Esophagus squamous epithelium (tissue), 5 donors: ENCODE results near the gene KRT2. TPM values are rescaled to one million over a fixed set of nuclear protein-coding genes. Genes with fewer than 3 reads are reported as not detected.

ENCODE experiments used
- DNase-seq: peaks from one replicate; lab custom pipeline; 2025; lab: John Stamatoyannopoulos, UW
- H3K27ac ChIP-seq, 4 donors: fragments of 200-600 bp; sonication (generic); one replicate each; pipeline ENCODE4 v1.5.1; 2016 to 2019; ENCODE audit warnings: mild to moderate bottlenecking in 1 of 4
- H3K27me3 ChIP-seq, 4 donors: fragments of 200-600 bp; sonication (generic); 1 replicate in 3 of 4; 2 replicates in 1 of 4; pipeline versions ENCODE4 v1.5.1 to v1.6.0; 2017 to 2021; ENCODE audit warnings: antibody characterized with exemption in 1 of 4
- H3K36me3 ChIP-seq, 3 donors: fragments of 200-600 bp; sonication (generic); one replicate each; pipeline ENCODE4 v1.5.1; 2016 to 2019
- H3K4me1 ChIP-seq, 3 donors: fragments of 200-600 bp; sonication (generic); one replicate each; pipeline ENCODE4 v1.5.1; 2017 to 2019
- H3K4me3 ChIP-seq, 4 donors: fragments of 200-600 bp; sonication (generic); 1 replicate in 3 of 4; 2 replicates in 1 of 4; pipeline ENCODE4 v1.5.1; 2016 to 2019; ENCODE audit warnings: mild to moderate bottlenecking in 2 of 4, moderate library complexity in 1 of 4
- H3K9me3 ChIP-seq, 3 donors: fragments of 200-600 bp; sonication (generic); one replicate each; pipeline ENCODE4 v1.5.1; 2016 to 2019
- CTCF ChIP-seq, 6 experiments: fragments of 450-650 bp in 4 of 6; fragments of 200-600 bp in 2 of 6; sonication (generic) in 2 of 6; IDR thresholded peaks; one replicate each; pipeline ENCODE4 v1.5.1; 2016 to 2019; ENCODE audit warnings: antibody characterized with exemption in 6 of 6, mild to moderate bottlenecking in 4 of 6, moderate library complexity in 4 of 6
- POLR2A ChIP-seq, 4 donors: fragments of 450-650 bp; IDR thresholded peaks; one replicate each; pipeline ENCODE4 v1.6.1; 2017; ENCODE audit warnings: antibody characterized with exemption in 4 of 4, mild to moderate bottlenecking in 4 of 4, moderate library complexity in 3 of 4
- WGBS, 2 donors: methylation state at CpG; one replicate each; pipeline ENCODE4 v1.1.5; 2018; 5-methylcytosine and 5-hydroxymethylcytosine counted together
- intact Hi-C: fragments of 100-400 bp; cut with DNase I; formaldehyde crosslinking; loops from one replicate; pipeline ENCODE4 v1.15.0; 2022
- total RNA-seq, 4 donors: library from RNA; depleted of rRNA; stranded (reverse); fragments of >200 nt; gene quantifications; one replicate each; pipeline ENCODE4 v1.1.0, GENCODE V29; 2016
- donor health status: DM: yes; HTN: yes; CAD: no.

The KRT2 gene
- total RNA-seq, 4 donors from 2014 or later = 0.95 to 0.99 TPM; not detected in 2

DNA sequence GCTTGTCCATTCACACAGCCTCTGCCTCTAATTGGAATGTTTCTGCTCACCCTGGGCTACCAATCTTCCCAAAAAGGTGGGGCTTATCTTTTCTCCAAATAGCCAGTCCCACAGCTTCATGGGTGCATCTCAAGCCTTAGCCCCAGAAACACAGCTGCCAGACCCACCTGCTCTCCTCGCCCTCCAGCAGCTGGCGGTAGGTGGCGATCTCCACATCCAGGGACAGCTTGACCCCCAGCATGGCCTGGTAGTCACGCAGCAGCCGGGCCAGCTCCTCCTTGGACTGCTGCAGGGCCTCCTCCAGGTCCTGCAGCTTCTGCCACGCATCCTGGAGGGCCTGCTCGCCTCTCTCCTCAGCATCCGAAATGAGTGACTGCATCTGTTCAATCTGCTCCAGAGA lies 40.2 kb upstream of the KRT2 start:
- WGBS, 2 donors = 64 to 87% methylated on average over 3 to 4 of the region's 8 CpGs

DNA sequence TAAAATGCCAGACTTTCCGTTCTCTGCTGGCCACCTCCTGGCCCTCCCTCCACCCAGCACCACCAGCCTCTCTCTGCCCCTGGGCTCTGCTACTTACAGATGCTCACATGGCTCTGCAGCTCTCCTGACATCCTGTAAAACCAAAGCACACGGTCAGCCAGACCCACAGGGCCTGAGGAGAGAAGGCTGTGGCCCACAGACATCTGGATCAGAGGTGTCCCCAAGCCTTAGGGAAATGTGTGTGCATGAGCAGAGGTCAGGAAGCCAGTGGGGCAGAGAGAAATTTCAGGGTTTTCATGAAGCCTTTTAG lies 39.8 kb upstream of the KRT2 start:
- no peak for TF ChIP-seq CTCF (IDR thresholded peaks at IDR 0.05)
- intact Hi-C loops = no loop called here
- no peak overlapping the region for H3K27ac ChIP-seq
- H3K9me3 ChIP-seq = no peaks in the 10 kb centered on the region
- H3K4me1 ChIP-seq = peaks cover 10 to 35% (median 15%) of the 10 kb centered on the region in 3 donors
- H3K4me3 ChIP-seq = no peak overlapping the region
- H3K36me3 ChIP-seq = no peaks in the 10 kb centered on the region
- 52 to 60% methylated on average over 1 to 2 of the region's 2 CpGs for WGBS, 2 donors
- peaks cover 0 to 72% (median 0%) of the 10 kb centered on the region in 4 donors for H3K27me3 ChIP-seq
- DNase-seq = no peak

More for the DNA sequence above, 40.2 kb upstream of the KRT2 start:
- DNase-seq = no peak
- peaks cover 0 to 69% (median 0%) of the 10 kb centered on the region in 4 donors for H3K27me3 ChIP-seq
- intact Hi-C loops = no loop called here
- H3K4me3 ChIP-seq = no peak overlapping the region
- H3K36me3 ChIP-seq = no peaks in the 10 kb centered on the region
- peaks cover 9 to 31% (median 15%) of the 10 kb centered on the region in 3 donors for H3K4me1 ChIP-seq
- H3K9me3 ChIP-seq = no peaks in the 10 kb centered on the region
- TF ChIP-seq CTCF (IDR thresholded peaks at IDR 0.05) = no peak
- TF ChIP-seq POLR2A (IDR thresholded peaks at IDR 0.05) = no peak
- H3K27ac ChIP-seq = no peak overlapping the region

GRCh38 chr12:52691076-52691840 lies 39.2 kb upstream of the KRT2 start:
- intact Hi-C loops = no loop called here
- peaks cover 10 to 41% (median 15%) of the 10 kb centered on the region in 3 donors for H3K4me1 ChIP-seq
- no peak for TF ChIP-seq CTCF (IDR thresholded peaks at IDR 0.05)
- TF ChIP-seq POLR2A (IDR thresholded peaks at IDR 0.05) = no peak
- no peaks in the 10 kb centered on the region for H3K9me3 ChIP-seq
- H3K36me3 ChIP-seq = no peaks in the 10 kb centered on the region
- WGBS, 2 donors = 6 to 7% methylated on average over 11 to 32 of the region's 45 CpGs
- DNase-seq = no peak
- H3K27ac ChIP-seq = no peak overlapping the region
- H3K4me3 ChIP-seq = peak overlapping the region; percentile 9 to 57 (median 28)
- H3K27me3 ChIP-seq = peaks cover 0 to 78% (median 0%) of the 10 kb centered on the region in 4 donors

DNA sequence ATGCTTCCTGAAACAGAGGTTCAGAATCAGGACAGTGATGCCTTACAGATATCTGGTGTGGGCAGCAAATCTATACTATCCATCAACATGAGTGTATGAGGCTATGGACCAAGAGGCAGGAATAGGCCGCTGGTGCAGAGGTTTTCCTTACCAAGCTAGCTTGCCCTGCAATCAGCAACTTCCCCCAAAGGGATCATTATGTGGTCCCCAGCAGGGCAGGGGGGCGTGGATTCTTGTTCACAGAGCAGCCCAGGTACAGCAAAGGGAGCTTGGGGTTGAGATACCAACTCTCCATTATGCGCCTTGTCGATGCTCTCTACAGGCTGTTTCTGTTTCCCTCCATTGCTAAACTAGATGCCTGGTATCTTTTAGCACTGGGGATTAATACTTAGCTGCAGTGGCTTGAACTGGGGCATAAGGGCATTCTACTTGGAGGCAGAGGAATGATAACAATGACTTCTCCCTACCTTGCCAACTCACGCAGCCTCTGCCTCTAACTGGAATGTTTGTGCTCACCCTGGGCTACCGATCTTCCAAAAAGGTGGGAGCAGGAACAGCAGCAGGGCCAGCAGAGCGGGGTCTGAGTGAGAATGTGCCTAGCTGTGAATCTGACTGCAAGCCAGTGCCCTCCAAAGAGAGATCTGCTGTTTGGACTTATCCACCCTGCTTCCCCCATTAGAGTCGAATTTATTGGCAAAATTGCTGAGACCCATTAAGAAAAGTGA lies 38.5 kb upstream of the KRT2 start:
- no peak for TF ChIP-seq POLR2A (IDR thresholded peaks at IDR 0.05)
- no peak for TF ChIP-seq CTCF (IDR thresholded peaks at IDR 0.05)
- Histone ChIP-seq H3K27ac (no peak overlapping the region), H3K4me1 (peaks cover 10 to 48% (median 15%) of the 10 kb centered on the region in 3 donors), H3K36me3 (no peaks in the 10 kb centered on the region), H3K27me3 (peaks cover 0 to 81% (median 0%) of the 10 kb centered on the region in 4 donors), H3K9me3 (no peaks in the 10 kb centered on the region), H3K4me3 (peak overlapping the region in 3 of 4 donors; percentile 18 to 57 (median 38))
- WGBS, 2 donors = 65 to 76% methylated on average over 5 to 8 of the region's 8 CpGs
- intact Hi-C loops = no loop called here
- no peak for DNase-seq

DNA sequence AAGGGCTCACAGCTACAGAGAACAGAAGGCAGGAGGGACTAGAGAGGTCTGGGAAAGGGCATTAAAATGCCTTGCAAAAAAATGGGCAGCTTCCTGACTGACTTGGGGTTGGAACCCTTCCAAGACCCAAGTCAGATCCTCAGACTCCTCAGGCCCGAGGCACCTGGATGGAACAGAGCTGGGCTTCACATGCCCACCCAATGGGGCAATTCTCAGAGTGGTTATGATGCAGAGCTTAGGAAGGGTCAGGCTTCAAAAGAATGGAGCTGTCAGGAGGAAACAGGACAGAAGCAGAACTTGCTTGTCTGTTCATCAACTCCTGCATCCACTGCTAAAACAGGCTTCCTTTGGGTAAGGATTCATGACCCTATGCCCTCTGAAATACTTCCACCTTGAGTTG lies 37.9 kb upstream of the KRT2 start:
- DNase-seq = no peak
- TF ChIP-seq POLR2A (IDR thresholded peaks at IDR 0.05) (no peak), CTCF (IDR thresholded peaks at IDR 0.05) (no peak)
- intact Hi-C loops = no loop called here

More for the DNA sequence above, 37.9 kb upstream of the KRT2 start:
- Histone ChIP-seq H3K4me1 (peaks cover 10 to 49% (median 15%) of the 10 kb centered on the region in 3 donors), H3K4me3 (no peak overlapping the region), H3K27ac (no peak overlapping the region), H3K36me3 (no peaks in the 10 kb centered on the region), H3K9me3 (no peaks in the 10 kb centered on the region), H3K27me3 (peaks cover 0 to 79% (median 0%) of the 10 kb centered on the region in 4 donors)
- WGBS, 2 donors = 90% methylated on average over 1 of the region's 1 CpG; no CpG with 5 or more reads in 1 of the 2 donors
